GM12873 (cell line): ENCODE results near the gene TOR2A.

Experiments used
- TF ChIP-seq, protein P1 (sequence below): IDR thresholded peaks from 2 replicates; pipeline ENCODE4 v1.5.1; 2012; ENCODE audit warnings: low read depth, mild to moderate bottlenecking, moderate library complexity, low read length, control low read depth; ENCODE audit not compliant: insufficient read depth; ENCODE audit errors: missing control alignments

TOR2A gene

DNA sequence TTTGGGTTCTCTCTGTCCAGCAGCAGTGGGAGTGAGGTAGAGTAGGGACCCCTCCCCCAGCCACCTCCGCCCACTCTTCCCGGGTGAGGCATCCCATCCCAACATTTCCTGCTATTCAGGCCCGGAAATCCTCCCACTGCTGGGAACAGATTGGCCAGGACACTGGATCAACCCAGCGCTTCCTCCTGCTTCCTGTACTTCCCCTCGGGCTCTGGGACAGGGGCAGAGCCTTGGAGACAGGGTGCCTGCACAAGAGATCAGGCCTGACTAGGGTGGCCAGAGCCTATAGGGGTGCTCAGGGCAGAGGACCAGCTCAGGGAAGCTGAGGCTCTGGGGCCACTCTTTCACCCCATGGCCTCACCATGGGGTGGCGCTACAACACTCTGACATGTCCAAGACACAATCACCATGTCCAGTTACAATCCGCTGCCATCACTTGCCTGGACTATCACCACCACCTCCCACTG lies 28.9 kb upstream of the TOR2A start:
- TF ChIP-seq, protein P1, sequence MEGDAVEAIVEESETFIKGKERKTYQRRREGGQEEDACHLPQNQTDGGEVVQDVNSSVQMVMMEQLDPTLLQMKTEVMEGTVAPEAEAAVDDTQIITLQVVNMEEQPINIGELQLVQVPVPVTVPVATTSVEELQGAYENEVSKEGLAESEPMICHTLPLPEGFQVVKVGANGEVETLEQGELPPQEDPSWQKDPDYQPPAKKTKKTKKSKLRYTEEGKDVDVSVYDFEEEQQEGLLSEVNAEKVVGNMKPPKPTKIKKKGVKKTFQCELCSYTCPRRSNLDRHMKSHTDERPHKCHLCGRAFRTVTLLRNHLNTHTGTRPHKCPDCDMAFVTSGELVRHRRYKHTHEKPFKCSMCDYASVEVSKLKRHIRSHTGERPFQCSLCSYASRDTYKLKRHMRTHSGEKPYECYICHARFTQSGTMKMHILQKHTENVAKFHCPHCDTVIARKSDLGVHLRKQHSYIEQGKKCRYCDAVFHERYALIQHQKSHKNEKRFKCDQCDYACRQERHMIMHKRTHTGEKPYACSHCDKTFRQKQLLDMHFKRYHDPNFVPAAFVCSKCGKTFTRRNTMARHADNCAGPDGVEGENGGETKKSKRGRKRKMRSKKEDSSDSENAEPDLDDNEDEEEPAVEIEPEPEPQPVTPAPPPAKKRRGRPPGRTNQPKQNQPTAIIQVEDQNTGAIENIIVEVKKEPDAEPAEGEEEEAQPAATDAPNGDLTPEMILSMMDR = peak; percentile 69

DNA sequence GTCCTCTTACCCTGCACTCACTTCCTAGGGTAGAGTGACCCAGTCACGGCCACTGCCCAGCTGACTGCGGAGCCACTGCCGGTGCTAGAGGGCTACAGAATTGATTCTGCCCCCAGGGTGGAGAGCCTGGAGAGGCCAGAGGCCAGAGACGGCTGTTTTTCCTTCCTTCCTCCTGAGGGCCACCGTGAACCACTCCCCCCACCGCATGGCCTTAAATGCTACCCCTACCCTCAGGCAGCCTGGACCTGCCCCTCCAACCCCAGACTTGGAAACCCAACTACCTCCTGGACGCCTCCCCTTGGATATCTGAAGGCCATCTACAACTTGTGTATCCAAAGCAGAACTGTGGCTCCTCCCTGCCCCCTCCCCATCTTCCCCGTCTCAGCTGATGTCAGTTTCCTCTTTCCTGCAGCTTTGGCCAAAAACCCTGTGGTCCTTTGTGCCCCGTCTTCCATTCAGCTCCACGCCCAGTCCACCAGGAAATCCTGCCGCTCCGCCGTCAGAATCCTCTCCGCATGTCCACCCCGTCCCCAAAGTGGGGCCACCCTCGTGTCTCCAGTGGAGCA lies 27.1 kb upstream of the TOR2A start:
- TF ChIP-seq, protein P1 = no peak

DNA sequence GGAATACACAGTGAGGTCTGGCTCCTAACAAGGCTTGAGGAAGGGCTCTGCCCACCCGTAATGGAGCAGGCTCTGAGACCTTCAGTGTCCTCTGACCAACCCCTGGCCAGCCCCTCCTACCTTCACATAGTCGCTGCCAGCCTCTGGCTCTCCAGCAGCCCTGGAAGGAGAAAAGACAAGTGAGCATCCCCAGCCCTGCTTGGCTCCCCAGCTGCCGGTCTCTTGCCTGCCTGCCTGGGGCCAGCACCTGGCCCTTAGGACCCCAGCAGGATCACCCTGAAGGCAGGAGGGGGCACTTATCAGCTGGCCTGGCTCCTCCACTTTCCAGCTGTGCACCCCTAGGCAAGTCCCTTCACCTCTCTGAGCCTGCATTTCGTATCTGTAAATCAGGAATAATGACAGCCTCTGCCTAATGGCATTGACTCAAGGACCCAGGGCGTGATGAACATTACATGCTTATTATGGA lies 26.4 kb upstream of the TOR2A start:
- TF ChIP-seq, protein P1 = no peak

DNA sequence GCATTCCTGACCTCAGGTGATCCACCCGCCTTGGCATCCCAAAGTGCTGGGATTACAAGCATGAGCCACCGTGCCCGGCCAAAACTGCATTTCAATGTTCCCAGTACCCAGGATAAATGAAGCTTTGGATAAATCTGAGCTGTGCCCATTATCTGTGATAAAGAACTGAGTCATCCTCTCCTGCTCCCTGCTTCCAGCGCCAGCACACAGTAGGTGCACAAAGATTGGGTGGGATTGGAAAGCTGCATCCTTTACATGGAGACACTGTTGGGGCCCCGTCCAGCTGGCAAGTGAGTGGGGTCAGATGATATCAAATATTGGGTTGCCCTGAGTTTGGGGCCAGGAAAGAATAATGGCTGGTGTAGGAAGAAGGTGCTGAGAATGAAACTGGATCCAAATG lies 26.0 kb upstream of the TOR2A start:
- TF ChIP-seq, protein P1 = no peak

DNA sequence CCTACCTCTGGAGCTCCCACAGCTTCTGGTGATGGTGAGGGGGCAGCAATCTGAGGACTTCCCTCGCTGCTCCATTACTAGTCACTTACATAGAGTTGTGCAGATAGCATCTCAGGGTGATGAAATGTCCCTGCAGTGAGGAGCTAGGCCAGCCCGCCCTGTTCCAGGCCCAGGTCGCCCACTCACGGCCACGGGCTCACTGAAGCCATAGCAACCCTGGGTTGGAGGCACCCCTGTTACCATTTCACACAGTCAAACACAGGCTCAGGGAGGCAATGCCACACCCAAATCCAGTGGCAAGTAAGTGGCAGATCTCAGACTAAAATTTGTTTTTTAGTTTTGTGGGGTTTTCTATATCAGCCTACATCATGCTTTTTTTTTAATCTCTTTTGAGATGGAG lies 23.7 kb upstream of the TOR2A start:
- TF ChIP-seq, protein P1 = no peak

DNA sequence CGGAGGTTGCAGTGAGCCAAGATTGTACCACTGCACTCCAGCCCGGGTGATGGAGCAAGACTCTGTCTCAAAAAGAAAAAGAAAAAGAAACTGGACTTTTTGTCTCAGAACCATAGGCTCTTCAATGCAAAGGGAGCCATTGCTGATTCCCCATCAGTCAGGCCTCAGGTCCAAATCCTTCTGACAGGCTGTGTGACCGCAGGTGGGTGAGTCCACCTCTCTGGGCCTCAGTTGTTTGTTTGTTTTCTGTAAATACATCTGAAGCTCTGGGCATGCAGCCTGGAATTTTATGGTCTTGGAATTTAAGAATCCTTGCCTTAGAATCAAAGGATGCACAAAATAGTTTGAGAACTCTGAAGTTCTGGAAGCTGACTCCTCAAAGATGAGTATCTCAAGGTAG lies 21.1 kb upstream of the TOR2A start:
- TF ChIP-seq, protein P1 = no peak

DNA sequence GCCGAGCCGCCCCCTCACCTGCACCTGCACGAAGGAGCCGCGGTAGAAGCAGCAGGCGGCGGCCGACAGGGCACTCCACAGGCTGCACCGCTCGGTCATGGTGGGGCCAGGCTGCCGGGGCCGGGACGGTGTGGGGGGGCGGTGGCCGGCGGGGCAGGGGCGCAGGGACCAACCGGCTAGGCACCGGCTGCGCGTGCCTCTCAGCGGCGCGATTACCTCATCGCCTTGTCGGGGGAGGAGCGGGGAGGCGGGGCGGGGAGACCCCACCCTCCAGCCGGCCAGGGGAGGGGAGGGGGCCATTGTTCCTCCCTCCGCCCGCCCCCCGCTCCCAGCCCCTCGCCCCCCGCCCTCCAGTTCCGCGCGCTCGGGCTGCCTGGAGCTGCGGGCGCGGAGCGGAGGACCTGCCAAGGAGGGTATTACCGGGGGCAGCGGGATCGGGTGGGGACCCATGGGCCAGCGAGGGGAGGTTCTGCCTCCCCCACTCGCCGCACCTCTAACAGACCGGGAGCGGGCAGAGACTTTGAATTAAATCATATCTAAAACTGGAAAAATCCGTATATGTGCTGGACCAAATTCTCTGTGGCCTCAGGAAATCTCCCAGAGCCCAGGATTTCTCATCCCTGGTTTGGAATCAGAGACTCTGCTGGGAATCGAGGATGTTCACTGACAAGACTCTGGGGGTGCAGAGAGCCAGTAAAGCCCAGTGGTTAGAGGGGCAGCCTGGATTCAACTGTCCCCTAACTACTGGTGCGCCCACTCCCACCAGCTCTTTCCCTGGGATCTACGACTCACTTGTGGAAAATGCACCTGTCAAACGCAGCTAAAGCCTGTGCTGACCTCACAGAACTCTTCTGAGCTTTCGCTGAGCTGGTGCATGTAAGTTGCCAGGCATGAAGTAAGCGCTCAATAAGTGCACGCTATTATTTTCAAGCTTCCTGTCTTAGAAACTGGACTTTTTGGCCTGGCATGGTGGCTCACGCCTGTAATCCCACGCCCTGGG lies 20.3 kb upstream of the TOR2A start:
- TF ChIP-seq, protein P1 = no peak
